Measurements from ENCODE around the gene ARHGEF6.

The ARHGEF6 gene

GRCh38 chrX:136639506-136640176 is 141.1 kb downstream of the ARHGEF6 start:
- Histone ChIP-seq H3F3A (ENCODE audit: low read depth) (no peaks in the 10 kb centered on the region), H3K9ac (ENCODE audit: low read depth, low read length, poor library complexity, severe bottlenecking) (no peak overlapping the region), H3K79me2 (ENCODE audit: insufficient read depth, low read length) (no peaks in the 10 kb centered on the region), H3K4me2 (ENCODE audit: low read depth, low read length, poor library complexity, severe bottlenecking) (peak overlapping the region; percentile 59), H3K27me3 (ENCODE audit: insufficient read depth, low read length, poor library complexity, severe bottlenecking) (no peaks in the 10 kb centered on the region), H2AFZ (ENCODE audit: low read length) (no peak overlapping the region), H3K36me3 (ENCODE audit: insufficient read depth, low read length) (no peaks in the 10 kb centered on the region), H3K4me3 (ENCODE audit: low read length, poor library complexity, severe bottlenecking) (peak overlapping the region; percentile 43), H3K9me3 (ENCODE audit: insufficient read depth, low read depth, low read length) (no peaks in the 10 kb centered on the region), H4K20me1 (ENCODE audit: insufficient read depth, low read length, poor library complexity, severe bottlenecking) (no peaks in the 10 kb centered on the region), H3K4me1 (ENCODE audit: insufficient read depth, low read length, poor library complexity, severe bottlenecking) (peaks cover 29% of the 10 kb centered on the region), H3K9me2 (replicated peaks; ENCODE audit: low read depth, low read length) (no peaks in the 10 kb centered on the region)
- no peak for TF ChIP-seq EZH2phosphoT487 (IDR thresholded peaks at IDR 0.05; ENCODE audit: borderline replicate concordance)
- no peak for TF ChIP-seq CTCF (conservative IDR thresholded peaks at IDR 0.05; ENCODE audit: low read length)

GRCh38 chrX:136636121-136636520 is 144.6 kb downstream of the ARHGEF6 start:
- Histone ChIP-seq H3F3A (ENCODE audit: low read depth) (no peaks in the 10 kb centered on the region), H3K9me2 (replicated peaks; ENCODE audit: low read depth, low read length) (no peaks in the 10 kb centered on the region), H3K36me3 (ENCODE audit: insufficient read depth, low read length) (no peaks in the 10 kb centered on the region), H3K9me3 (ENCODE audit: insufficient read depth, low read depth, low read length) (no peaks in the 10 kb centered on the region), H2AFZ (ENCODE audit: low read length) (no peak overlapping the region), H3K4me1 (ENCODE audit: insufficient read depth, low read length, poor library complexity, severe bottlenecking) (peaks cover 19% of the 10 kb centered on the region), H3K4me2 (ENCODE audit: low read depth, low read length, poor library complexity, severe bottlenecking) (no peak overlapping the region), H4K20me1 (ENCODE audit: insufficient read depth, low read length, poor library complexity, severe bottlenecking) (no peaks in the 10 kb centered on the region), H3K4me3 (ENCODE audit: low read length, poor library complexity, severe bottlenecking) (no peak overlapping the region), H3K27me3 (ENCODE audit: insufficient read depth, low read length, poor library complexity, severe bottlenecking) (no peaks in the 10 kb centered on the region), H3K79me2 (ENCODE audit: insufficient read depth, low read length) (no peaks in the 10 kb centered on the region), H3K9ac (ENCODE audit: low read depth, low read length, poor library complexity, severe bottlenecking) (no peak overlapping the region)
- TF ChIP-seq EZH2phosphoT487 (IDR thresholded peaks at IDR 0.05; ENCODE audit: borderline replicate concordance) (no peak), CTCF (conservative IDR thresholded peaks at IDR 0.05; ENCODE audit: low read length) (no peak)

- Histone ChIP-seq H2AFZ (ENCODE audit: low read length) (no peak overlapping the region), H3K4me1 (ENCODE audit: insufficient read depth, low read length, poor library complexity, severe bottlenecking) (peaks cover 20% of the 10 kb centered on the region), H3K4me2 (ENCODE audit: low read depth, low read length, poor library complexity, severe bottlenecking) (peak overlapping the region; percentile 30), H3K36me3 (ENCODE audit: insufficient read depth, low read length) (no peaks in the 10 kb centered on the region), H3K9me3 (ENCODE audit: insufficient read depth, low read depth, low read length) (no peaks in the 10 kb centered on the region), H3K4me3 (ENCODE audit: low read length, poor library complexity, severe bottlenecking) (no peak overlapping the region), H3F3A (ENCODE audit: low read depth) (no peaks in the 10 kb centered on the region), H3K79me2 (ENCODE audit: insufficient read depth, low read length) (no peaks in the 10 kb centered on the region), H4K20me1 (ENCODE audit: insufficient read depth, low read length, poor library complexity, severe bottlenecking) (no peaks in the 10 kb centered on the region), H3K27me3 (ENCODE audit: insufficient read depth, low read length, poor library complexity, severe bottlenecking) (no peaks in the 10 kb centered on the region), H3K9me2 (replicated peaks; ENCODE audit: low read depth, low read length) (no peaks in the 10 kb centered on the region), H3K9ac (ENCODE audit: low read depth, low read length, poor library complexity, severe bottlenecking) (no peak overlapping the region)
- no peak for TF ChIP-seq CTCF (conservative IDR thresholded peaks at IDR 0.05; ENCODE audit: low read length)
- no peak for TF ChIP-seq EZH2phosphoT487 (IDR thresholded peaks at IDR 0.05; ENCODE audit: borderline replicate concordance)
These were observed 145.5 kb downstream of the ARHGEF6 start for GRCh38 chrX:136635235-136635634.

Data from Loucy (cell line).